ENCODE results near the gene NR3C1.

The NR3C1 gene

DNA sequence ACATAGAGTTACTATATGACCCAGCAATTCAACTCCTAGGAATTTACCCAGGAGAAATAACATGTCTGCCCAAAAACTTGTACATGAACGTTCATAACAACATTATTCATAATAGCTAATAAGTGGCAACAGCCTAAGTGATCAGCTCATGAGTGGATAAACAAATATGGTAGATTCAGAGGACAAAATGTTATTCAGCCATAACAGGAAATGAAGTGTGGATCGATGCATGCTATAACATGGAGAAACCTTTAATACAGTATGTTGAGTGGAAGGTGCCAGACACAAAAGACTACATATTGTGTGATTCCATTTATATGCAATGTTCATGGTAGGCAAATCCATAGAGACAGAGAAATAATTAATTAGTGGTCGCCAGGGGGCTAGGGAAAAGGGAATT is 22.3 kb upstream of the NR3C1 start:
- DNase-seq: no peak

DNA sequence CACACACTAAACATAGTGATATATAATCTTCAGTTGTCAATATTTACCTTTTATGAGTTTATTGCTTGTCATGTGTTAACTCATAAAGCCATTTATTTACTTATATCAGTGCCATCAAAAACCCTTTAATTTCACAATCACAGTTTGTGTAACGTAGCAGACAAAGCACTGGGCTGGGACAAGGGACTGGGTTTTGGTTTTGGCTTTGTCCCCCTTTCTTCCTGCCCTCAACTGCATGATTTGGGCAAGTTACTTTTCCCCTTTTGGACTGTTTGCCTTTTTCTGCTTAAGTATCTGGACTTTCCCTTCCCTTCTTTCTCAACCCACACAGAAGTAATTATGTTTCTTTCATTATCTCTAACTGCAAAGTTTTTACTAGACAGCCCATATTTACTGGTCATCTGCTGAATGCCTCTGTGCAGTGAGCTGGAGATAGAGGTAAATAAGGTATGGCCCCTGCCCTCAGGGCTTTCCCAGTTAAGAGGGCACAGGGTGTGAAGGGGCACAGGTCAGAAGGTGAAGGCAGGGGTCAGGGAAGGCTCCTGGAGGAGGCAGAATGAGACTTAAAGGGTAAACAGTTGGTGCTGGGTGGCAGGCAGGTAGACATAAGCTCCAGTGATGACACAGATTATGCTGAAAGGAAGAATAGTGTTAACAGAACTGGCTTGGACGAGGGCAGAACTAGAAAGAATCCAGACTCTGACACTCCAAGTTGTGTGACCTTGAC is 14.8 kb upstream of the NR3C1 start:
- no peak for DNase-seq

DNA sequence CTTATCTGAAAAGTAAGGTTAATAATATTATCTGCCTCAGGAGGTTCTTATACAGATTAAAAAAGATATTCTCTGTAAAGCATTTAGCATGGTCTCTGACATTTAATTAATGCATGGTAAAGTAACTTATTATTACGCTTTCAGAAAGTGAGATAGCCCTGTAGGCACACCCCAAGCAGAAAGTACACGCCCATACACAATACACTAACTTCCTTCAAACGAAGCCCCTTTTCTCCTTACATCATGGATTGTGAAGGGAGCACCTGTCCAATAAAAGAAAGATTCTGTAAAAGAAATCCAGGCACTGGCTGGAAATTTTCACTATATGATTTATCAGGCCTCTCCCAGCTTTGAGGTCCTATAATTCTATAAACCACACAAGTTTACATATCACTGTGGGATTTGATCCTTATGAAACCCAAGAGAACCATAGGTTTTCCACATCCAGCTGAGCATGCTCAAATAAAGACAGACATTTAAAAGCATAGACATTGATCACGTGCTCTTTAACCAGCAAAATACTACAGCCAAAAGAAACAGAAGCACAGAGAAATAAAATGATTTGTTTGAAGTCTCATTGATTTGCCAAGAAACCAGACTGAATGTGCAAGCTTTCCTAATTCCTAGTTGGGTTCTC is 14.1 kb upstream of the NR3C1 start:
- DNase-seq: no peak

DNA sequence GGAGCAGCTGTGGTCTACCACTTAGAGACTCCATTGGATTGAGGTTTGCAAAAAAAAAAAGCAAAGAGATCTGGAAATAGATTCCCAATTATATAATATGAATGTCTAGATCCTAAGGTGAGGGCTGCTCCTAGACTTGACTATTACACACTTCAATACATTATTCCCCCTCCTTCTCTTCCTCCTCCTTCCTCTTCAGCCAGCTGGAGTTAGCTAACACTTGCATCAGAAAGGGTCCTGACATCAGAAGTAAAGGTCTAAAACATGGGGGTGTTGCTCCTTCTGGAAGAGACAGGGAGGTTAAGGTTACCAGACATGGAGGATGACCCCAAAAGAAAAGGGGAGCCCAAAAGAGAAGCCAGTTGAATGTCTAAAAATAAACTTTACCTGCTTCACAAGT is 12.9 kb upstream of the NR3C1 start:
- no peak for DNase-seq

DNA sequence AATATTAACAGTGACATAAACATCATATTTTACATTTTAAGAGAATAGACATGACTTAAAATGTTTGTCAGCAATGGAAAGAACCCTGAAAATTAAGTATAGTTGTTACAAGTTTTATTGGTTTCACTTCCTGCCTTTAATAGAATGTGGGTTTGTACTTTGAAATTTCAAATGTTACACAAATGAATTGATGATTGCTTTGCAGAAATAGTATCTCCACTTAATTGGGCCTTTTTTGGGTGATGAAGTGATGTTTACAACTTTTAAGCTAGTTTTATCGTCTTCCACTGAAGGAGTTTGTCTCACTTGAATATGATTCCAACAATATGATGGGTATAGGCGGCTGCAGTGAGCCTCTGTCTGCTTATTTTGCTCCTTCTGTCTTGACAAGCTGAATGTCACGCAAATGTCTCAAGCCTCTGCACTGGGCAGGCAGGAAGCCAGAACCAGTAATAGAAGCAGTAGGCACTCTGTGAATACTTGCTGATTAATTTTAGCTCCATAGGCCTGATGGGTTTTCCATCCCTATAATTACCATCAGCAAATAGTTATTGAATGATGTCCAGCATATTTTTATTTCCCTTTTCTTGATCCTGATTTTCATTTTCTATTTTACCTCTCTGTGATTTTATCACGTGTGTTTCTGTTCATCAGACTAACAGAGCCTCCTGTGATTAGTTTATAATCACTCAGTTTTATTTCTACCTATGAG is 10.6 kb upstream of the NR3C1 start:
- DNase-seq: no peak

DNA sequence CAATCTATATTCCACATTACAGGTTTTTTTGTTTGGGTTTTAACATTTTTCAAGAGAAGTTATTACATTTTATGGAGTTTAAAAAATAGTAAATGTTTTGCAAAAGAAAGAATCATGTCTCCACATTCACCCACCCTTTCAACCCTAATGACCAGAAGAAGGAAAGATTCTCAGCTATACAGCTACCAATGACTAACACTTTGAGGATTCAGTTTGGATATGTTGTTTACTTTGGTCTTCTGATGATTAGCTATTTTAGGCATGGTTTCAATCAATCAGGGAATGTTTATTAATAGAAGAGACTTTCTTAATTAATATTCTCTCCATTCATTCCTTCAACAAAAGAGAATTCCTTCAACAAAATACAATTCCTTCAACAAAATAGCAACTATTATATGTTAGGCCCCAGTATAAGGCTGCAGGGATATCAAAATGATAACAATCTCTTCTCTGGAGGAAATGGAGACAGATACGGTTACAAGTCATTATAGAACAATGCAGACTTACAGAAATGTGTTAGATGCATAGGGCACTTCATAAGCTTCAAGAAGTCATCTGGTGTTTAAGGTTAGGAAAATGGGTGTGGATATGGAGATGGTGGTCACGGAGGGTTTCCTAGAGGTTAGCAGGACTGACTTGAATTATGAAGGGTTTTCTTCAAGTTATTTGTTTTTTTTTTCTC is 9.3 kb upstream of the NR3C1 start:
- no peak for DNase-seq

DNA sequence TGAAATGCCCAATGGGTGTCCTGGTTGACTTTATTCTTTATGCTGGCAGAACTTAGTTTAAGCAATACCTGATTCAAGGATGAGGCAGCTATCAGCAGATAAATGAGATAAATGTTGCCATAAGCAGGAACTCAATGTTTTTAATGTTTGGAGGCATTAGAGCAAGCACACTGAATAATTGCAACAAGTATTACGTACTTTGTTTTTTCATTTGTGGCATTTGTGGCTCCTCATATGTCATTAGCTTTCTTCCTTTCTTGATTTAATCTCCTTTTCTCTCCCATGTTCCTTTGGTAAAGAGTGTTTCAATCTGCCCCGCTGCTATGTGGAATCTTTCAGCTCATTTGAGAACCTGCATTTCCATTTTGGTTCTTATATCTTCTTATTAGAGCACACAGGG is 6.4 kb upstream of the NR3C1 start:
- DNase-seq: no peak

DNA sequence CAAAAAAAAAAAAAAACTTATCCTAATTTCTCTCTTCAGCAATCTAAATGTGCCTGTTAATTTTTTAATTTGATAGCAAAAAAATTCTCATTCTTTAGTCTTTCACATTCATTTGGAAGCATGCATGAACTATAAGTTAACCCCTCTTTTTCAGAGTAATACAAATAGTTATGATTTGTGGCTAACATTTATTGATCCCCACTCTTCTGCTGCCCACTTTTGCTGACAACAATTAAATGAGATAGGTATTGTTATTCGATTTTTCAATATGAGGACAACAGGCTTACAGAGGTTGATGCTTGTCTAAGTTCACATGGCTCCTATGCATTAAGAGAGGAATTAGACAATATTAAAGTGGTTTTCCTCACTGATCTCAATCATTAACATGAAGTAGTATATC is 2.9 kb upstream of the NR3C1 start:
- no peak for DNase-seq

DNA sequence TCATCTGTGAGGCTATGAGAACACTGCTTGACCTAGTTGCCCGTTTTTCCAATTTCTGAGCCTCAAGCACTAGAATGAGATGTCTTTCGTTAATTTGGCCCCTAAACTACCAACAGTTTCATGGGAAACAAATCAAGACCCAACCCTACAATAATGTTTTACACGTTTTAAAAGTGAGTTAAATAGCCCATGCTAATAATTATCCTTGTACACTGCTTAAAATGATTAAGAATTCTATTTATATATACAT is 2.3 kb upstream of the NR3C1 start:
- DNase-seq: no peak

DNA sequence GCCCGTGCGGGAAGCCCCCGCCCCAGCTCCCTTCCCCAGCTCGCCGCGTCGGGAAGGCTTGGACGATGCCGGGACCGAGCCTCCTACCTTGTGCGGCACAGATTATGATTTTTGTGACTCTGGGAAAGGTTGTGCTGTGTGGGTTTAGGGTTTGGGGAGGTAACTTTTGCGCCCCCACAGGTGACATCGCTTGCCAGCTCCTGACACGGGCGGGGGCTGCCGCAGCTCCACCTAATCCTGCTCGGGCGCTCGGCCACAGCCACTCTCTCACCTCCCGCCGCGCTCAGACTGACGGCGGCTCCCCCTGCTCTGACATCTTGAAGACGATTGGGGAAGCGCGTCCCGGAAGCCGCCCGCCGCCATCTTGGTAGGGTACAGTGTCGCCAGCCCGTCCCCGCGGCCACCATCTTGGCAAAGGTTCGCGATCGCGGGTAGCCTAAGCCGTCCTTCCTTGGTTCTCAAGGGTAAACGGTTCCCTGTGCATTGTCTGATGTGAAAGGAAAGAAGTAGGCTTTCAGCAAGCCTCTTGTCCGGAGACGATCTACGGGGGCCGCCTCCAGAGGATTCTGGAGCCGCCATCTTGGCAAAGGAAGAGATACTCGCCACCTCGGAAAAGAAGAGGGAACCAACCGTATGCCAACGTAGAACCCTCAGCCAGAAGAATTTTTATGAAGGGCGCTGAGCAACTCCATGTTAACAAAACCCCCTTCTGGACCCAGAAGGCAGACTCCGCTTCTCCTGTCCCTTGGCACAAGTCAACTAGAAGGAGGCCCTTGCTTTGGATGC is 1.8 kb upstream of the NR3C1 start:
- peak; percentile 87 to 88 for DNase-seq

DNA sequence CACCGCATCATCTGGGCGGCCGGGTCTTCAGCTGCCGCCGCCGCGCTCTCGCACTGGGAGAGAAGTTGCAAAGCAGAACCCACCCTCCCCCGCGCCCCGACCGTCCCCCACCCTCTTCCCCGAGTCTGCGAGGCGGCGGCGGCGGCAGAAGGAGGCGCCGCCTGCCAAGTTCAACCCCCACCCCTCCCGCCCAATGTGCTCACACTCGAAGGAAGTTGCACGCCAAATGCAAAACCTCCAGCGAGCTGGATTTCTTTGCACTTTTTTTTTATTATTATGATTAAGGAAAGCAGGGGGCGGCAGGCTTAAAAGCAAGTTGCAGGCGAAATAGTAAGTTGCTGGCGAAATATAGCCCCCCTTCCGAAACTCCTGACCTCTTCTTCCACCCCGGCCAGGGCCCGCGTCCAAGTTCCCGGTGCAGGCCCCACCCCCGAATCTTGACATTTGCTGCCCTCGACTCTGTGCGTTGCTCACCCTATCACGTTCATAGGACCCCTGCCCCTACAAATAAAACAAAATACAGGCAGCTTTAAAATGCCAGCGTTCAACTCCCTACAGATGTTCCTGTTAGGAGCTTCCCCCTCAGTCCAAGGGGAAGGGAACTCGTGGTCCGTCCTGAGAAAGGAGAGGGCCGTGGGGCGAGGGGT is 1.1 kb upstream of the NR3C1 start:
- peak; percentile 72 to 80 for DNase-seq

DNA sequence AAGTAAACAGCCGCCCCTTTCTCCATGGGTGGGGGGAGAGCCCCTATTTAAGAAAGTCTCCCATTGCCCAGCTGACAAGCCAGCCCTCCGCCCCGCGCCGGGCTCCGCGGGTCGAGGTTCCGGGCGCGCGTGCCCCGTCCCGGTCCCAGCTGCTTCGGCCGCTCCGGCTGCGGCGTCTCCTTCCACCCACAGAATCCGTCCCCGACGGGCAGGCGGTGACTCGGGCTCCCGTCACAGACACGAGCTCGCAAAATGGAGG is 223 bp downstream of the NR3C1 start:
- DNase-seq: no peak

DNA sequence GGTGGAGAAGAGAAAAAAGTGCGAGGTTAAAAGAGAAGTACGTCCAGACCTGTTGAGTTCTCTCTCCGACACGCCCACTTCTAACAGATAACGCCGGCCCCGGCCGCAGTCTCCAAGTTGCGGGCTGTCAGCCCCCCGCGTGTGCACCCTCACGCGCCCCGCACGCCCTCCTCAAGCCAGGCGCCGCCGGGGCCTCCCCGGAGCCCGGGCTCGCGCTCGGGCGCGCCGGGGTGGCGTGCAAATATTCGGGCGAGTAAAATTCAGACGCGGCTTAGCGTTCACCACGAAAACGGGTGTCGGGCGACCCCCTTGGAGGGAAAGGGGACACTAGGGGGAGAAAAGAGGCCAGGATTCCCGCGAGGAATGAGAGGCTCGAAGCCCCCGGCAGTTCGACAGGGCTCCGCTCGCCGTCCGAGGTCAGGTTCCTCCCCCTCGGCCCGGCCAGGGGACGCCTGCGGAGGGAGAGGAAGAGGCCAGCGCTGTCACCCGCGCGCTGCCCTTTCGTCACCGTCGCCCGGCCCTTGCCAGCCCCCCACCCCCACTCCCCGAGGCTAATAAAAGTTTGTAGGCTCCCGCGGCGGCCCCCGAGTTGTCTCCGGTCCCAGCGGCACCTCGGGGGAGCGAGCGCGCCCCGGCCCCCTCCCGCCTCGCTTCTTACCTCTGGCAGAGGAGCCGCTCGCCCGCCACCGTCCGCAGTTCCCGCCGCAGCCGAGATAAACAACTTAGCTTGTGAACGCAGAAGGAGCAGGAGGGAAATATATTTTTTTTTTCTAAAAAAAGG is 743 bp downstream of the NR3C1 start:
- DNase-seq: peak; percentile 44 to 52

DNA sequence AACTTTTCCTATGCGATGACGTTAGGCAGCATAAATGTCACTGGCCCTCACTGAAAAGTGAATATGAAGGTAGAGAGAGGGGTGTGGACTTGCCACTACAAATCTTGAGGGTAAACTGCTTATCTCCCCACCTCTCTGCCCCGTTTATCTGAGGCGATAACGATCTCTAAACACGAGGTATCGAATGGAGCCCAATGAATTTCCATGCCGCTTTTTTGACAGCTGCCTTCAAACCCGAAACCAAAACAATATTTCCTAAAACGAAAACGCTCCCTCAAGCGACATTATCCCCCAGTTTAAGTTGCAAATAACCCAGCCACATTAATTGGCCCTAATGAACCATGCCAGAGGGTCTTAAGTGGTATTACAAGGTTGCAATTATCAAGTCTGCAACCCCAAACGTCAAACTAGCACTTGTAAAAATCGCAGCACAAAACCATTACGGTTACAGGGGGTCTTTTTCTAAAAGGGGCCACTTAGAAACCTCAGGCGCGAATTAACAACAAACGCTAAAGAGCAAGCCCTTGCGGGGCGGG is 1.4 kb downstream of the NR3C1 start:
- peak; percentile 4 to 10 for DNase-seq

DNA sequence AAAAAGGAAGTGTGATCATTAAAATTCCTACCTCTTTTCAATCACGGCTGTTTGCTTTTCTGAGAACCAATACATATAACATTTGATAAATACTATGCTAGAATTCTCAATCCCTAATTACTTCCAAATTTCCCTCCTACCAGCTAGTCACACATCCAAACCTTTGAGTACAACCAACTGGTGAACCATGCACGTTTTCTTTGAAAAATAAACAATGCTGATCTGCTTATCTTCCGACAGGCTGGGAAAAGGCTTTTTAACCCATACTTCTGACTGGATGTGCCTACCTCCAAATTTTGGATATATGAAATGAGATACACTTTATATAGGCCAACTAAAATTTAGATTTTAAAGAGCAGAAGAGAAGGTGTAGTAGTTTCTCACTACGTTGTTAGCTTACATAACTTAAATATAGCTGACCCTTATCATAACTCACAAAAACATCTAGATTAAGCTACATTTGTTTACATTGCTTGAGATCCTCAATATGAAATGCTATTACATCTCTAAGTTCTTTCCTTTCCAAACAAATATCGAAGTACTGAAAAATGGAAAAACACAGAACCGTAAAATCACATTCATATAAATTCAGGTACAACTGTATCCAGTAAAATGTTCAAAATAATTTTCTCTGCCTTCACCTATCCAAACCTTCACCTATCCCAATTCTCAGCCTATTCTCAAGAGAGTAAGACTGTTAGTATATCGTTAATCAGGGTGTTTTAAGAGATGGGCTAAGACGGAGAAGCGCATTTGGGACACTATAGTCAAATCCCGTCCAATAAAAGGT is 2.1 kb downstream of the NR3C1 start:
- no peak for DNase-seq

DNA sequence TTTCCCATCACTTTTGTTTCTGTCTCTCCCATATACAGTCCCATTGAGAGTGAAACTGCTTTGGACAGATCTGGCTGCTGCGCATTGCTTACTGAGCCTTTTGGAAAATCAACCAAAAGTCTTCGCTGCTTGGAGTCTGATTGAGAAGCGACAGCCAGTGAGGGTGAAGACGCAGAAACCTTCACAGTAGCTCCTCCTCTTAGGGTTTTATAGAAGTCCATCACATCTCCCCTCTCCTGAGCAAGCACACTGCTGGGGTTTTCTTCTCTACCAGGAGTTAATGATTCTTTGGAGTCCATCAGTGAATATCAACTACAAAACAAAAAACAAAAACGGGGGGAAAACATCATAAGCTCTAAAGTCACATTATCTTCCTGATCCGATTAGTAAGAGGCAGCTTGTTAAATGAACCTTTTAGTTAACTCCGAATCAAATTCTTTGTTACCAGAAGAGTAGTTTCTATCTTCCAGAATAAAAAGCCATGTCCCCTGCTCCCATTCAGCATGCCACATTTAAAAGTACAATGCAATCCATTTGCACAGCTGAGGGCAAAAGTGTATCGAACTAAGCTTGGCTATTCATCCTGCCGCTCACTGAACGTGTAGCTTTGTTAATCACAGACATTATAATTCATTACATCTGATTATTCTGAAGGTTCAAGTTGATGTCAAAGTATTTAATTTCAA is 2.8 kb downstream of the NR3C1 start:
- no peak for DNase-seq

DNA sequence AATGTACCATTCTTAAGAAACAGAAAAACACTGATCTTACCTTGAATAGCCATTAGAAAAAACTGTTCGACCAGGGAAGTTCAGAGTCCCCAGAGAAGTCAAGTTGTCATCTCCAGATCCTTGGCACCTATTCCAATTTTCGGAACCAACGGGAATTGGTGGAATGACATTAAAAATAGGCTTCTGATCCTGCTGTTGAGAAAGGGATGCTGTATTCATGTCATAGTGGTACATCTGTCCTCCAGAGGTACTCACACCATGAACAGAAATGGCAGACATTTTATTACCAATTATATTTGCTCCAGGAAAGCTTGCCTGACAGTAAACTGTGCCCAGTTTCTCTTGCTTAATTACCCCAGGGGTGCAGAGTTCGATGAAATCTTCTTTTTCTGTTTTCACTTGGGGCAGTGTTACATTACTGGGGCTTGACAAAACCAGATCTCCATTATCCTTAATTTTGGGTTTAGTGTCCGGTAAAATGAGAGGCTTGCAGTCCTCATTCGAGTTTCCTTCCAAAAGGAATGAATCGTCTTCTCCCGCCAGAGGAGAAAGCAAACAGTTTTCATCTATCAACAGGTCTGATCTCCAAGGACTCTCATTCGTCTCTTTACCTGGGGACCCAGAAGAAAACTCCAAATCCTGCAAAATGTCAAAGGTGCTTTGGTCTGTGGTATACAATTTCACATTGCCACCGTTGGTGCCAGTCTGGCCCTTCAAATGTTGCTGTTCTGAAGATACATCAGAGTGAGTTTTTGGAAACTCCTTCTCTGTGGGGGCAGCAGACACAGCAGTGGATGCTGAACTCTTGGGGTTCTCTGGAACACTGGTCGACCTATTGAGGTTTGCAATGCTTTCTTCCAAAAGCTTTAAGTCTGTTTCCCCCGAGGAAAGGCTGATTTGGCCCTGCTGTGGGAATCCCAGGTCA is 3.6 kb downstream of the NR3C1 start:
- DNase-seq: no peak

DNA sequence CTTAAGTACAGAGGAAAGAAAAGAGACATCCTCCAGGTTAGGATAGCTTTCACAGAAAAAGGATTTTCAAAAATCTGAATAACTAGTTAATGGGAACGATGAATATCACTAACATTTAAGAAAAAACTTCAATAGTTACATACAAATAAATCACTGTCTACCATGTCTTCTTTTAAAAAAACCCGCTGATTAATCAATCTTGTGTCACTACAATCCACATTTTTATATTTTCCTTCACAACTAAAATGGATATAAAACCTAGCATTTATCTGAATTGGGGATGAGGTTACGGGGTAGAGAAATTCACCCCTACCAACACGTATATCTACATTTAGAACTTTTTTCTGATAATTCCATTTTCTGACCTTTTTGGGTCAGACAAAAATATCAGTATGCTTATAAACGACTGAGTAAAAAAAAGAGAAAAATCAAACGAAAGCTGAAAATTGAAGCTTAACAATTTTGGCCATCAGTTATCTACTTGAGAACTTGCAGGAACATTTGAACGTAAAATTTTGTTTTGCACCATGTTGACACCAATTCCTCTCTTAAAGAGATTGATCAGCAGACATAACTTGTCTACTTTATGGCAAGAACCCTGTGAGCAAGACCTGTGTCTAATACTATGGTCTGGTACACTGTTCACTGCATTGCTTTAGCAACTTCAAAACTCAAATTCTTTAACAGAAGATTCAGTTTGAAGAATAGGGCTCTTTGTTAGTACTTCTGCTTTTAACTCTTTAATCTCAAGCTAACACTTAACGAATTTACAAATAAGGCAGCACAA is 4.8 kb downstream of the NR3C1 start:
- DNase-seq: no peak

DNA sequence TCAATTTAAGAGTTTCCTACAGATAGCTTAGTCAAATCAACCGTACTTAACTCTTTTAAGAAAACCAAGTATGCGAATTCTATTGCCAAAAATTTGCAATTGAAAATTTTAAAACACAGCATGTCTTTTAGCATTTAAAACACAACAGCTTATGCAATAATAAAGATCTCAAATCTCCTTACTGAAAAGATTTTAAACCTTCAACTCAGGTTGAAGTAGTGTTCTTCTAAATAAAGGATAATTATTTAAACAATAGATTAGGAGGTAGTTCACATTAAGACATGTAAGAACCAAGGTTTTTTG is 5.5 kb downstream of the NR3C1 start:
- DNase-seq: no peak
